Stomach (tissue), 9 donors: ENCODE data around the gene FOLR2. TPM values are rescaled to one million over a fixed set of nuclear protein-coding genes. Genes with fewer than 3 reads are reported as not detected.

Experiments used
- DNase-seq, 2 donors: peaks; one replicate each; pipeline versions ENCODE4 v3.0.0 to v3.0.0-alpha.2; 2013 to 2019
- H3K27ac ChIP-seq, 5 donors: fragments of 200-600 bp in 4 of 5; sonication (generic) in 4 of 5; one replicate each; pipeline ENCODE4 v1.5.1; 2013 to 2019; ENCODE audit warnings: mild to moderate bottlenecking in 1 of 5, moderate library complexity in 1 of 5
- H3K27me3 ChIP-seq, 3 donors: fragments of 200-600 bp; sonication (generic); one replicate each; pipeline ENCODE4 v1.5.1; 2017 to 2019; ENCODE audit warnings: mixed run types in 1 of 3
- H3K36me3 ChIP-seq, 4 donors: fragments of 200-600 bp; sonication (generic); 1 replicate in 3 of 4; 2 replicates in 1 of 4; pipeline ENCODE4 v1.5.1; 2016 to 2019
- H3K4me1 ChIP-seq, 4 donors: fragments of 200-600 bp; sonication (generic); one replicate each; pipeline ENCODE4 v1.5.1; 2016 to 2019
- H3K4me3 ChIP-seq, 4 donors: fragments of 200-600 bp; sonication (generic) in 3 of 4; one replicate each; pipeline ENCODE4 v1.5.1; 2016 to 2019; ENCODE audit warnings: mild to moderate bottlenecking in 1 of 4
- H3K9me3 ChIP-seq, 4 donors: fragments of 200-600 bp; sonication (generic); one replicate each; pipeline ENCODE4 v1.5.1; 2016 to 2019
- CTCF ChIP-seq, 7 experiments: fragments of 450-650 bp in 4 of 7; fragments of 200-600 bp in 3 of 7; sonication (generic) in 3 of 7; IDR thresholded peaks; one replicate each; pipeline ENCODE4 v1.5.1; 2016 to 2019; ENCODE audit warnings: antibody characterized with exemption in 7 of 7, control low read depth in 2 of 7, mild to moderate bottlenecking in 1 of 7
- EP300 ChIP-seq: sonication (generic); formaldehyde crosslinking; IDR thresholded peaks from one replicate; pipeline ENCODE4 v1.6.1; 2017; ENCODE audit warnings: antibody characterized with exemption
- POLR2A ChIP-seq, 4 donors: fragments of 450-650 bp; IDR thresholded peaks; one replicate each; pipeline ENCODE4 v1.6.1; 2016; ENCODE audit warnings: antibody characterized with exemption in 4 of 4, control low read depth in 2 of 4, mild to moderate bottlenecking in 1 of 4, moderate library complexity in 1 of 4
- POLR2AphosphoS5 ChIP-seq, 3 donors: sonication (generic); formaldehyde crosslinking; IDR thresholded peaks; one replicate each; pipeline ENCODE4 v1.6.1; 2016; ENCODE audit warnings: antibody characterized with exemption in 3 of 3
- WGBS, 5 donors: extraction: QIAGEN DNeasy Blood & Tissue Kit in 3 of 5; methylation state at CpG; one replicate each; pipeline versions ENCODE4 v1.1.5 to v1.1.7; 2013 to 2018; 5-methylcytosine and 5-hydroxymethylcytosine counted together
- intact Hi-C: fragments of 100-400 bp; cut with DNase I; formaldehyde crosslinking; loops from one replicate; pipeline ENCODE4 v1.15.1; 2023; ENCODE audit warnings: low total_unique reads
- polyA plus RNA-seq, 3 donors: library from polyadenylated mRNA; stranded (reverse); fragments of 200-250 nt; gene quantifications; one replicate each; pipeline ENCODE4 v1.2.3, GENCODE V29; 2013
- total RNA-seq, 5 donors: library from RNA; depleted of rRNA; stranded (reverse); fragments of >200 nt; gene quantifications; one replicate each; pipeline versions ENCODE4 v1.1.0 to v1.2.3, GENCODE V29; 2014 to 2016
- donor health status: healthy with polysubstance abuse.
- donor health status: Bipolar disorder and iron deficiency.
- donor health status: healthy.

Gene FOLR2
- total and polyA plus RNA-seq, 8 donors, result 1.8 to 28.6 (median 9.3) TPM

DNA sequence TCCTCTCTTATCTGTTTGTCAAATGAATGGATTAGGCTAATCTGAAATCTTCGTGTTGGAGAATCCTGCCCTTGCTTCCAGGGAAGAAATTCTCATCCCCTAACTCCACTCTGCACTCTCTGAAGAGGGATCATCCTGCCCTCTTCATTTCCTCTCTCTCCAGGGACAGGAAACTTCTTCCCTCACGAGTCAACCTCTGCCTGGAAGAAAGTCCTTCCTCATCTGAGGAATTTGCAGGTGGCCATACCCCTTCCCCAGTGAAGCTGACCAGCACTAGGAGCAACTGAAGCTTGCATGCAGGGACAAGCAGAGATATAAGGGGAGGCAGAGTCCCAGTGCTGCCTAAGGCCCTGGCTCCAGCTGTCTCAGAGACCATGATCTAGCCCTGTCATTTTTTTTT lies 31.0 kb downstream of the FOLR2 start:
- intact Hi-C loops, result no loop called here
- TF ChIP-seq POLR2A (IDR thresholded peaks at IDR 0.05) (no peak), CTCF (IDR thresholded peaks at IDR 0.05) (no peak), EP300 (no peak), POLR2AphosphoS5 (IDR thresholded peaks at IDR 0.05) (no peak)
- Histone ChIP-seq H3K27me3 (peaks cover 21 to 90% (median 41%) of the 10 kb centered on the region in 3 donors), H3K36me3 (no peaks in the 10 kb centered on the region), H3K9me3 (peaks cover 0 to 8% (median 0%) of the 10 kb centered on the region in 4 donors), H3K4me1 (peaks cover 10 to 19% (median 14%) of the 10 kb centered on the region in 4 donors), H3K4me3 (no peak overlapping the region), H3K27ac (no peak overlapping the region)
- DNase-seq, result no peak
- WGBS, 5 donors, result 26 to 46% (median 34%) methylated on average over 2 of the region's 2 CpGs

DNA sequence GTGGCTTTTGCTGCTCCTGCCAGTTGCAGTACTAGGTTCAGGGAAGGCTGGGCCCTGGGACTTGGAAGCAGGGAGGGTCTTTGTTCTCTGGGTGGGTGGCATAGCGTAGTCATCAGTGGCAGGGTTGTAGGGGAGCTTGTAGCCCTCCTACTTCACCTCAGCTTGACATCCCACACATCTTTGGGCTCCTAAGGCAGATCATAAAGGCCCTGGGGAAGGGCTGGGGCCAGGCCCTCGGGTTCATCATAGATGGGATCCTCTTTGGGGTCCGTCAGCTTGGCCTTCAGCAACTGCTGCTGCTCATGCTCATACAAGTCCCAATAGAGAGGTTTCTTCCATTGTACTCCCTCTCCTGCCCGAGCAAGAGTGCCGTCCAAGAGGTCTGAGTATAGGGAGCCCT lies 33.4 kb downstream of the FOLR2 start:
- Histone ChIP-seq H3K9me3 (peaks cover 0 to 5% (median 0%) of the 10 kb centered on the region in 4 donors), H3K27ac (no peak overlapping the region), H3K4me1 (peaks cover 0 to 3% (median under 1%) of the 10 kb centered on the region in 4 donors), H3K27me3 (peaks cover 4 to 84% (median 18%) of the 10 kb centered on the region in 3 donors), H3K4me3 (no peak overlapping the region), H3K36me3 (no peaks in the 10 kb centered on the region)
- 82 to 92% (median 85%) methylated on average over 4 to 5 of the region's 5 CpGs for WGBS, 5 donors
- no peak for TF ChIP-seq EP300
- no peak for TF ChIP-seq POLR2AphosphoS5 (IDR thresholded peaks at IDR 0.05)
- no peak for TF ChIP-seq POLR2A (IDR thresholded peaks at IDR 0.05)
- TF ChIP-seq CTCF (IDR thresholded peaks at IDR 0.05), result no peak
- no peak for DNase-seq
- intact Hi-C loops, result no loop called here

DNA sequence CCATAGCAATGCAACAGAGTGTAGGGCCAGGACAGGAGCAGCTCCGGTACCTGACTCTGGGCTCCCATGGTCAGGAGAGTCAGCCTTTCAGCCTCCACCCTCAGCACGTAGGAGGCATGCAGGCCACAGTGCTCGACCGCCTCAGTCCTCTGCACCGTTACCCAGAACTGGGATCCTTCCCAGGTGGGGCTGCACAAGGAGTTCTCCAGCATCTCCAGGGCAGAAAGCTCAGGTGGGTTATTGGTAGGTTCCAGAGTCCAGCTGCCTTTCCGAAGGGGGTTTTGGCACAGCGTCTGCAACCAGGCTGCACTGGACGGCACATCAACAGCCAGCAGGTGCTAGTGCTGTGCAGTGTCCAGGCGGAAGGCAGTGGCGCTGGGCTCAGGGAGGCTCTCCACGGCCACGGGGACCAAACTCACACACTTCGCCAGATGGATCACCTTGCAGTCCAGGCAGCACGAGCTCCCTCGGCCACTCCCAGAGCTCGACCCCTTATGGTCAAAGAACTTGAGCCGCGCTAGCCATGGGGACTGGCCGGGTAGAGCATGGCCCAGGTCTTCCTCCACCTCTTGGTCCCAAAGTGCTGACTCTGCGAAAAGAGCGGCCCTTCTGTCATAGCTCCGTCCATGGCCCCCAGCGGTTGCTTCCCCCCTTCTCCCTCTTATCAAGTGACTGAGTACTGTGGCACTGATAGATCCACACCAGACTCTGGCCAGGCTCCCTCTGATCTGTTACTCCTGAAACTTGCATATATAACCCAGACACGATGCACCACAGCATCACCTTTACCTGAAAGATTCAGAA lies 34.3 kb downstream of the FOLR2 start:
- Histone ChIP-seq H3K27me3 (peaks cover 0 to 75% (median 9%) of the 10 kb centered on the region in 3 donors), H3K36me3 (no peaks in the 10 kb centered on the region), H3K4me3 (no peak overlapping the region), H3K4me1 (no peaks in the 10 kb centered on the region), H3K9me3 (peaks cover 0 to 5% (median 0%) of the 10 kb centered on the region in 4 donors), H3K27ac (no peak overlapping the region)
- 81 to 89% (median 86%) methylated on average over 20 to 24 of the region's 24 CpGs for WGBS, 5 donors
- DNase-seq, result no peak
- intact Hi-C loops, result no loop called here
- TF ChIP-seq POLR2A (IDR thresholded peaks at IDR 0.05) (no peak), CTCF (IDR thresholded peaks at IDR 0.05) (no peak), EP300 (no peak), POLR2AphosphoS5 (IDR thresholded peaks at IDR 0.05) (no peak)

DNA sequence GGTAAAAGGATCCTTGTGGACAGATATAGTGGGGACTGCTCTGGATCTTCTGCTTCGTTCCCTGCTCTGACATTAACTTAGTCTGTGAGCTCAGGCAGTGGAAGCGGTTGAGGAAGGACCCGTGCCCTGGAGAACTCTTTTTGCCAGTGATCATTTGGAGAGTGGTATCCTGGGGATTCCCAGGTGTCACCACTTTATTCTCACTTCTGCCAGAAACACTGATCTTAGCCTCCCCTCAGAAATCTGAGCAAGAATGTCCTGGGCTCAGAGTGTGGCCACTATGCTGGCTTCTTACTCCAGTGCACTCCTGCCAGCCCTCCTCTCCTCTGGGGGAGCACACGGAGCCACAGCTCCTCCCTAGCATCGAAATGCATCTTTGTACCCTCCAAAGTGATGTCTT lies 35.0 kb downstream of the FOLR2 start:
- H3K9me3 ChIP-seq, result peaks cover 0 to 5% (median 0%) of the 10 kb centered on the region in 4 donors
- DNase-seq, result no peak
- no peak overlapping the region for H3K27ac ChIP-seq
- no peak overlapping the region for H3K4me3 ChIP-seq
- intact Hi-C loops, result no loop called here
- 75 to 83% (median 80%) methylated on average over 5 of the region's 5 CpGs for WGBS, 5 donors
- peaks cover 0 to 67% (median 3%) of the 10 kb centered on the region in 3 donors for H3K27me3 ChIP-seq
- TF ChIP-seq EP300, result no peak
- no peaks in the 10 kb centered on the region for H3K4me1 ChIP-seq
- no peaks in the 10 kb centered on the region for H3K36me3 ChIP-seq

- Histone ChIP-seq H3K4me3 (no peak overlapping the region), H3K27me3 (peaks cover 0 to 50% (median 3%) of the 10 kb centered on the region in 3 donors), H3K4me1 (no peaks in the 10 kb centered on the region), H3K27ac (no peak overlapping the region), H3K9me3 (peaks cover 0 to 5% (median 0%) of the 10 kb centered on the region in 4 donors), H3K36me3 (no peaks in the 10 kb centered on the region)
- no peak for DNase-seq
- intact Hi-C loops, result no loop called here
- TF ChIP-seq CTCF (IDR thresholded peaks at IDR 0.05) (no peak), POLR2A (IDR thresholded peaks at IDR 0.05) (no peak)
- 92 to 95% (median 94%) methylated on average over 3 of the region's 3 CpGs for WGBS, 5 donors
Measured at GRCh38 chr11:72253392-72253791, 36.8 kb downstream of the FOLR2 start.
